ENCODE data around the gene POLD4.
"Not testable (repeated sequence)": the region's sequence is repeated elsewhere in the genome, so short reads cannot be mapped to it uniquely, and the experiment has no call there.

Gene POLD4

GRCh38 chr11:67353317-67354074 is at the start of gene POLD4:
TSS of gene POLD4 (minus strand) at chr11:67353546. CDS start at chr11:67353399, 147 bp downstream.
- peak; percentile 94 for DNase-seq (ENCODE audit: low read depth, low spot score)

GRCh38 chr11:67403085-67403484 is 49.7 kb upstream of the POLD4 start:
- not testable (repeated sequence) for DNase-seq (ENCODE audit: low read depth, low spot score)

- not testable (repeated sequence) for DNase-seq (ENCODE audit: low read depth, low spot score)
Measured at GRCh38 chr11:67402192-67402839, 49.0 kb upstream of the POLD4 start.

DNA sequence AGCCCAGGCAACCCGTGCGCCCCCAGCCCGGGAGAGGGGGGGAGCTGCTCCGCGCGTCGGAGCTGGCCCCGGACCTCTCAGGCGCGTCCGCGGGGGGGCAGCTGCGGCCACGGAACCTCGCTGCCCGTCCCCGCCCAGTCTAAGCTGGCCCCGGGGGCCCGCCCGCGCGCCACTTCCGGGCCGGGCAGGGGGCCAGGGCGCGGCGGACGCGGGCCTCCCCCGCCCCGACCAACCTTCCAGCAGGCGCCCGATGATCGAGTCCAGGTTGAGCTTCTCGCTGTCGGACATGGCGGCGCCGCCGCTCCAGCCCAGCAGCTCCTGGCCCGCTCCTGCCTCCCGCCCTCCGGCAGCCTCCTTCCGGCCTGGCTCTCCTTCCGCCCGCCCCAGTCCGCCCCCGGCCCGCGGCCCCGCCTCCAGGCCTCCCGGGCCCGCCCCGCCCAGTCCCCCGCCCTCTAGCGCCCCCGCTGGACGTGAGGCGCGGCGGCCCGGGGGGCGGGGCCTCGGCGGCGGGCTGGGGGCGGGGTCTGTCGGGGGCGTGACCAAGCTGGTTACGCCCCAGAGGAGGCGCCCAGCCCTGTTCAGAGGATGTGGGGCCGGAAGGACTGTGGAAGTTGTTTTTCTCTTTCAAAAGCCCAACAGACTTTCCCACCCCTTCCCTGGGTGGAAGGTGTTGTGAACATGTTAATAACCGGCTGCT is 48.3 kb upstream of the POLD4 start, which contains the start of gene PPP1CA:
Gene PPP1CA (minus strand): TSS at position 364 of the 697 bp plus-strand sequence. CDS start 76 bp downstream, at position 288.
- peak; percentile 75 for DNase-seq (ENCODE audit: low read depth, low spot score)

DNA sequence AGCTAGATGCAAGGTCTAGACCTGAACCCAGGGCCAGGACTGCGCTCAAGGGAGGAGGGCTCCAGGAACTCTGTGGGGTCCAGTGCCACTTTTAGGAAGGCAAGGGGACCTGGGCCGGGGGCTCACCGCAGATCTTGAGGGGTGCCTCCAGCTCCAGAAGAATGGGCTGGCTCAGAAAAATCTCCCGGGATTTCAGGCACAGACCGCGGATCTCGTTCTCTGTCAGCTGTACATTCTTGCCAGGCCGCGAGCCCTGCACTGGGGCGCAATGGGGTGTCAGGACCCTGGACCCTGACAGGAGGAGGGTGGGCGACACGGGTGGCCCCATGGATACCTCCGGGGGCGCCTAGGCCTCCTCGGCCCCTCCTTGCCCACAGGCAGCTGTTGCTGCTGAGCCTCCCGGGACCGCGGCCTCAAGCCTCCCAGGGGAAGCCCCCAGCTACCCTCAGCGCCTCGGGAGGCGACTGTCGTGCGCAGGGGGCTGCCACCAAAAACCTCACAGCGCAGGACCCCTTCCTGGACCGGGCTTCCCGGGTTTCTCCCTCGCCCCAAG is 47.7 kb upstream of the POLD4 start:
- DNase-seq (ENCODE audit: low read depth, low spot score) = no peak

- peak; percentile 58 for DNase-seq (ENCODE audit: low read depth, low spot score)
Measured at GRCh38 chr11:67400251-67400941, 47.0 kb upstream of the POLD4 start.

GRCh38 chr11:67398661-67399563 is 45.6 kb upstream of the POLD4 start:
- DNase-seq (ENCODE audit: low read depth, low spot score) = no peak

DNA sequence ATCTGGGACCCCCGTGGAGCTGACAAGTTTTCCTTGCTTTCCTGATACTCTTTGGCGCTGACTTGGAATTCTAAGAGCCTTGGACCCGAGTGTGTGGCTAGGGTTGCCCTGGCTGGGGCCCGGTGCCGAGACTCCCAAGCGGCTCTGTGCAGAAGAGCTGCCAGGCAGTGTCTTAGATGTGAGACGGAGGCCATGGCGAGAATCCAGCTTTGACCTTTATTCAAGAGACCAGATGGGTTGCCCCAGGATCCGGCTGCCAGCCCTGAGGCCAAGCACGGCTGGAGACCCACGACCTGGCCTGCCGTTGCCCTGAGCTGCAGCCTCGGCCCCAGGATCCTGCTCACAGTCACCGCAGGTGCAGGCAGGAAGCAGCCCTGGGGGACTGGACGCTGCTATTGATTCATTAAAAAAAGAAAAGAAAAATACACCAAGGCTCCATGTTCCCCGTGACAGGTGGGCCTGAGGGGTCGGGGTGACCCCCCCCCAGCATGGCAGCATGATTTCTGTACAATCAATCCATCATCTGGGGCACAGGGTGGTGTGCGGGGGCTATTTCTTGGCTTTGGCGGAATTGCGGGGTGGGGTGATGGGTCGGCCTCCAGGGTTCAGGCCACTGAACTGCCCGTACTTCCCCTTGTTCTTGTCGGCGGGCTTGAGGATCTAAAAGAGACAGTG is 44.8 kb upstream of the POLD4 start:
- no peak for DNase-seq (ENCODE audit: low read depth, low spot score)

DNA sequence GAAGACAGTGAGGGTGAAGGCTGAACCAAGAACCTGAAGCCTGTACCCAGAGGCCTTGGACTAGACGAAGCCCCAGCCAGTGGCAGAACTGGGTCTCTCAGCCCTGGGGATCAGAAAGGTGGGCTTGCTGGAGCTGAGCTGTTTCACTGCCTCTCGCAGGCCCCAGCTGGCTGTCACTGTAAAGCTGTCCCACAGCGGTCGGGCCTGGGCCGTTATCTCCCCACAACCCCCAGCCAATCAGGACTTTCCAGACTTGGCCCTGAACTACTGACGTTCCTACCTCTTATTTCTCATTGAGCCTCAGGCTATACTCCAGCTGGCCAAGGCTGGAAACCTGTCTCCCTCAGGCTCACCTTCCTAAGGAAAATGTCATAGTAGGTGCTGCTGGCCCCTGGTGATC is 44.2 kb upstream of the POLD4 start:
- DNase-seq (ENCODE audit: low read depth, low spot score) = no peak

DNA sequence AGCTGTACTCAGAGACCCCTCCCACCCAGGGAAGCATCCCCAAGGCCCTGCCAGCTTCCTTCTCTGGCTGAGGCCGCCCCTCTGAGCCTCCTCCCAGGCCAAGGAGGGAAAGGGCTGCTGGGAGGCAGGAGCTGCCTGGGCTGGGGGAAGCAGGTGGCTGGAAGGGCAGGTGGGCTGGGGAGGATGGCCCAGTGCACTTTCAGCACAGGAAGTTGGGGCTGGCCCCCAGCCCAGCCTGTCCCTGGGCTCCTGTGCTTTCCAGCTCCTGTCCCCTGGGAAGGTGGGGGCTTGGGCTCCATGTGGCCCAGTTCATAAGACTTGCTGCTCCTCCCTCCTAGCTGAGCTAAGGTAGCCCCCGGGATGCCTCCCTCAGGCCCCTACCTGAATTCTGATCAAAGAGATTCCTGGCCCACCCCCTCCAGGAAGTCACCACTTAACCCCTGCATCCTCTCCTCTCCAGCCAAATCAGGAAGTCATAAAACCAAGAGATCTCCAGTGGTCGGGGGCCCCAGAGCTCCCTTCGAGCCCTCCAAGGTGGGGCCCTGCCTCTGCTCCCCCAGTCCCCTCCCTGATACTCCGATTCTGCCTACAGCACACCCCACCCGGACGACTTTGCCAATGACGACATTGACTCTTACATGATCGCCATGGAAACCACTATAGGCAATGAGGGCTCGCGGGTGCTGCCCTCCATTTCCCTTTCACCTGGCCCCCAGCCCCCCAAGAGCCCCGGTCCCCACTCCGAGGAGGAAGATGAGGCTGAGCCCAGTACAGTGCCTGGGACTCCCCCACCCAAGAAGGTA is 43.4 kb upstream of the POLD4 start:
- DNase-seq (ENCODE audit: low read depth, low spot score) = peak; percentile 53

DNA sequence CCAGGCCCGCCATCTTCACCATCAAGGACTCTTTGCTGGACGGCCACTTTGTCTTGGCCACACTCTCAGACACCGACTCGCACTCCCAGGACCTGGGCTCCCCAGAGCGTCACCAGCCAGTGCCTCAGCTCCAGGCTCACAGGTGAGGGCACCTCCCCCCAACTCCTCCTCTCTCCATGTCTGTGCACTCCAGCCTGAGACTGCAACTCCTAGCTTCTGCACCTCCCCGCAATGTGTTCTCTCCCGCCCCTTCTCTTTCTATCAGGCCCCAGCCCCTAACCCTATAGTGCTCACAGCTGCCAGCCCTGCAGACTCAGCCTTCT is 42.9 kb upstream of the POLD4 start:
- no peak for DNase-seq (ENCODE audit: low read depth, low spot score)

GRCh38 chr11:67395555-67396258 is 42.4 kb upstream of the POLD4 start:
- DNase-seq (ENCODE audit: low read depth, low spot score) = no peak

DNA sequence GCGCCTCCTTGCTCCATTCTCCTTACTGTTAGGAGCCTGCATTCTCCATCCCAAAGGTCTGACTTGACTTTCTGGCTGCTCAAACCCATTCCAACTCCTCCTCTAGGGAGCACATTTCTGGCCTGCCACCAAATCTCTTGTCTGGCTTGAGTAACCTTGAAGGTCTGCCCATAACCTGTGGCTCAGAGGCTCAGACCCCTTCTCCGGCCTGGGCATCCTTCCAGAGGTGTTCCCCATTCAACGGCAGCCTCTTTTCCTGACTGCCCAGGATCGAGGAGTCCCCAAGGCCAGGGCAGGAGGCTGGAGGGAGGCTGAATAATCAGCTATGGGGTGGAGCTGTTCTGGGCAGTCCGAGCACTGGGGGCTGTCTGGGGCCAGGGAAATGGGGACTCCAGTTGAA is 40.6 kb upstream of the POLD4 start:
- DNase-seq (ENCODE audit: low read depth, low spot score) = no peak

DNA sequence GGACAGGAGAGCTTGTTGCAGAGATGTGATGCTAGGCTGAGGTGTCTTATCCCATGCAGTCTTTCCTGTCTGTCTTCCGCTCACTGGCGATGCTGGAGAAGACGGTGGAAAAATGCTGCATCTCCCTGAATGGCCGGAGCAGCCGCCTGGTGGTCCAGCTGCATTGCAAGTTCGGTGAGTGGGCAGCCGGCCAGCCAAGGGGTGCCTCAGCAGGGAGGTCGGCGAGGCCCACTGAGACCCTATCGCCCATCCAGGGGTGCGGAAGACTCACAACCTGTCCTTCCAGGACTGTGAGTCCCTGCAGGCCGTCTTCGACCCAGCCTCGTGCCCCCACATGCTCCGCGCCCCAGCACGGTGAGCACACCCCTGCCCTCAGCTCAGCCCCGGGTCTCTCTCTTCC is 40.1 kb upstream of the POLD4 start:
- no peak for DNase-seq (ENCODE audit: low read depth, low spot score)

- no peak for DNase-seq (ENCODE audit: low read depth, low spot score)
Measured at GRCh38 chr11:67392183-67392715, 38.9 kb upstream of the POLD4 start.

- peak; percentile 95 for DNase-seq (ENCODE audit: low read depth, low spot score)
Measured at GRCh38 chr11:67391304-67392182, 38.2 kb upstream of the POLD4 start, which contains the start of gene RAD9A. TSS of gene RAD9A (plus strand) at chr11:67391986. CDS start at chr11:67392045, 59 bp downstream.

- DNase-seq (ENCODE audit: low read depth, low spot score) = no peak
Measured at GRCh38 chr11:67390947-67391303, 37.6 kb upstream of the POLD4 start.
